Measurements from ENCODE around the gene MACF1. TPM values are rescaled to one million over a fixed set of nuclear protein-coding genes. Genes with fewer than 3 reads are reported as not detected.

Gene MACF1
- total RNA-seq, 2 experiments from 2014 or later, result 159 to 163 TPM

- POLR2A ChIA-PET, result interaction anchor here (1.0 kb wide), 1 partner anchor 65 kb away, joined by 3 read pairs; no protein-coding TSS in a partner anchor
These were observed 65.9 kb downstream of the MACF1 start for GRCh38 chr1:39270368-39270767.

GRCh38 chr1:39272027-39272797 is 67.7 kb downstream of the MACF1 start:
- POLR2A ChIA-PET, result interaction anchor here (0.6 kb wide), 1 partner anchor 303 kb away, joined by 3 read pairs; no protein-coding TSS in a partner anchor
- CTCF ChIA-PET, result interaction anchor here (0.6 to 1.2 kb wide), 4 partner anchors 13 to 125 kb away, joined by 3 to 4 read pairs (median 3); no protein-coding TSS in a partner anchor

More at GRCh38 chr1:39270368-39270767, 65.9 kb downstream of the MACF1 start:
- CTCF ChIA-PET, result no interaction called here

- CTCF ChIA-PET, result interaction anchor here (0.7 to 1.2 kb wide), 4 partner anchors 12 to 85 kb away, joined by 3 to 4 read pairs (median 3); no protein-coding TSS in a partner anchor
- POLR2A ChIA-PET, result interaction anchor here (0.6 kb wide), 1 partner anchor 303 kb away, joined by 3 read pairs; no protein-coding TSS in a partner anchor
These were observed 68.4 kb downstream of the MACF1 start for GRCh38 chr1:39272798-39273469.

GRCh38 chr1:39275836-39276507 is 71.5 kb downstream of the MACF1 start:
- ChIA-PET CTCF (interaction anchor here (0.6 to 2.4 kb wide), 3 partner anchors 18 to 297 kb away, joined by 3 to 5 read pairs (median 3); no protein-coding TSS in a partner anchor), POLR2A (no interaction called here)

GRCh38 chr1:39277879-39278278 is 73.4 kb downstream of the MACF1 start:
- ChIA-PET POLR2A (interaction anchor here (1.0 kb wide), 1 partner anchor 31 kb away, joined by 3 read pairs; no protein-coding TSS in a partner anchor), CTCF (interaction anchor here (1.1 kb wide), 1 partner anchor 179 kb away, joined by 3 read pairs; no protein-coding TSS in a partner anchor)

- CTCF ChIA-PET, result no interaction called here
- POLR2A ChIA-PET, result no interaction called here
These were observed 78.2 kb downstream of the MACF1 start for GRCh38 chr1:39282537-39283216.

GRCh38 chr1:39283858-39284257 is 79.4 kb downstream of the MACF1 start:
- CTCF ChIA-PET, result no interaction called here
- POLR2A ChIA-PET, result no interaction called here

GRCh38 chr1:39287541-39287940 is 83.0 kb downstream of the MACF1 start:
- ChIA-PET CTCF (interaction anchor here (0.7 kb wide), 1 partner anchor 39 kb away, joined by 3 read pairs; no protein-coding TSS in a partner anchor), POLR2A (no interaction called here)

- CTCF ChIA-PET, result no interaction called here
- POLR2A ChIA-PET, result no interaction called here
These were observed 84.4 kb downstream of the MACF1 start for GRCh38 chr1:39288735-39289465.

- ChIA-PET CTCF (no interaction called here), POLR2A (no interaction called here)
These were observed 87.9 kb downstream of the MACF1 start for GRCh38 chr1:39292401-39292800.

GRCh38 chr1:39293375-39294070 is 89.0 kb downstream of the MACF1 start:
- ChIA-PET POLR2A (no interaction called here), CTCF (interaction anchor here (1.2 kb wide), 1 partner anchor 62 kb away, joined by 4 read pairs; no protein-coding TSS in a partner anchor)

- CTCF ChIA-PET, result interaction anchor here (1.2 kb wide), 1 partner anchor 61 kb away, joined by 4 read pairs; no protein-coding TSS in a partner anchor
These were observed 90.0 kb downstream of the MACF1 start for GRCh38 chr1:39294531-39294930.

GRCh38 chr1:39295901-39296300 is 91.4 kb downstream of the MACF1 start:
- ChIA-PET POLR2A (no interaction called here), CTCF (no interaction called here)

More at GRCh38 chr1:39294531-39294930, 90.0 kb downstream of the MACF1 start:
- POLR2A ChIA-PET, result no interaction called here

- CTCF ChIA-PET, result interaction anchor here (0.5 kb wide), 1 partner anchor 259 kb away, joined by 3 read pairs; no protein-coding TSS in a partner anchor
- POLR2A ChIA-PET, result no interaction called here
These were observed 93.1 kb downstream of the MACF1 start for GRCh38 chr1:39297551-39297950.

- ChIA-PET POLR2A (no interaction called here), CTCF (no interaction called here)
These were observed 97.1 kb downstream of the MACF1 start for GRCh38 chr1:39301606-39302005.

- CTCF ChIA-PET, result no interaction called here
- POLR2A ChIA-PET, result interaction anchor here (0.5 to 0.6 kb wide), 2 partner anchors 94 to 124 kb away, joined by 3 read pairs; no protein-coding TSS in a partner anchor
These were observed 101.1 kb downstream of the MACF1 start for GRCh38 chr1:39305555-39305954.

- POLR2A ChIA-PET, result no interaction called here
- CTCF ChIA-PET, result no interaction called here
These were observed 105.5 kb downstream of the MACF1 start for GRCh38 chr1:39310015-39310414.

- CTCF ChIA-PET, result no interaction called here
- POLR2A ChIA-PET, result no interaction called here
These were observed 106.2 kb downstream of the MACF1 start for GRCh38 chr1:39310691-39311090.
